Dendritic cell treated with granulocyte-macrophage colony-stimulating factor and Interleukin-4, amounts not matched to agents 40 ng/mL and 50 ng/mL, for 4 days (primary cell): ENCODE data around the gene SLA2.

Source experiments
- H3K27ac Mint-ChIP-seq: one replicate; pipeline ENCODE4 v1.8.0; 2022; ENCODE audit warnings: mild to moderate bottlenecking, mixed read lengths
- H3K27me3 Mint-ChIP-seq: one replicate; pipeline ENCODE4 v1.8.0; 2022; ENCODE audit warnings: mild to moderate bottlenecking, mixed read lengths
- H3K36me3 Mint-ChIP-seq: one replicate; pipeline ENCODE4 v1.8.0; 2022; ENCODE audit warnings: low read depth, mixed read lengths
- H3K4me1 Mint-ChIP-seq: one replicate; pipeline ENCODE4 v1.8.0; 2022; ENCODE audit warnings: low read depth, mixed read lengths
- H3K4me3 Mint-ChIP-seq: one replicate; pipeline ENCODE4 v1.8.0; 2022; ENCODE audit warnings: mild to moderate bottlenecking, moderate library complexity, mixed read lengths
- H3K9me3 Mint-ChIP-seq: one replicate; pipeline ENCODE4 v1.8.0; 2022; ENCODE audit warnings: mixed read lengths
- intact Hi-C: fragments of 100-400 bp; cut with micrococcal nuclease; formaldehyde crosslinking; loops from one replicate; pipeline ENCODE4 v1.15.0; 2022

Gene SLA2

GRCh38 chr20:36634342-36634741, 11.7 kb downstream of the SLA2 start:
- intact Hi-C loops = no loop called here
- H3K4me3 Mint-ChIP-seq = no peak overlapping the region
- no peaks in the 10 kb centered on the region for H3K36me3 Mint-ChIP-seq
- no peaks in the 10 kb centered on the region for H3K9me3 Mint-ChIP-seq
- no peak overlapping the region for H3K27ac Mint-ChIP-seq
- H3K4me1 Mint-ChIP-seq = peaks cover 15% of the 10 kb centered on the region
- no peaks in the 10 kb centered on the region for H3K27me3 Mint-ChIP-seq

DNA sequence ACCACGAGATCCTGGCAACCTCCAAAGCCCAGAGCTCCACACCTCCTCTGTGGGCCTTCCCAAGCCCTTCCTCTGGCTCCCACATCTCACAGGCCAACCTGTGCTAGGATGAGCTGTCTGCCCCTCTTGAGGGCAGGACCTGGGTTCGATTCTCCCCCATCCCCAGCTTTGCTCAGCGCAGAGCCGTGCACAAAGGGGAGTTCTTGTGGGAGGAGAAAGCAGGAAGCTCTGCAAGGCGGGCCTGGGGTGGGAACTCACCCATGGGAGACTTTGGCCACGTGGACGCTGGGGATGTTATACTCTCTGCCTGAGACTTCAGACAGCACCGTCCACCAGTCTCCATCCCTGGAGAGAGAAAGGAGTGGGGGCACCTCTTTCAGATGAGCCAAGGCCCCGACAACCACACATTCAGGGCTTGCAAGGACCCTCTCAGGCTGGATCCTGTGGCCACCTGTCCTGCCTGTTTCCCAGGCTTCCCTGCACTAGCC, 12.7 kb downstream of the SLA2 start:
- Mint-ChIP-seq H3K9me3 (no peaks in the 10 kb centered on the region), H3K27me3 (no peaks in the 10 kb centered on the region), H3K27ac (no peak overlapping the region), H3K4me3 (no peak overlapping the region), H3K4me1 (peaks cover 15% of the 10 kb centered on the region), H3K36me3 (no peaks in the 10 kb centered on the region)
- intact Hi-C loops = no loop called here

- Mint-ChIP-seq H3K27me3 (no peaks in the 10 kb centered on the region), H3K9me3 (no peaks in the 10 kb centered on the region), H3K36me3 (no peaks in the 10 kb centered on the region), H3K4me3 (no peak overlapping the region), H3K4me1 (peaks cover 15% of the 10 kb centered on the region), H3K27ac (no peak overlapping the region)
- intact Hi-C loops = no loop called here
Measured at GRCh38 chr20:36632487-36633284, 13.3 kb downstream of the SLA2 start.

GRCh38 chr20:36632147-36632486, 13.9 kb downstream of the SLA2 start:
- Mint-ChIP-seq H3K4me1 (peaks cover 15% of the 10 kb centered on the region), H3K27me3 (no peaks in the 10 kb centered on the region), H3K27ac (no peak overlapping the region), H3K4me3 (no peak overlapping the region), H3K9me3 (no peaks in the 10 kb centered on the region), H3K36me3 (no peaks in the 10 kb centered on the region)
- intact Hi-C loops = no loop called here

GRCh38 chr20:36631646-36632045, 14.3 kb downstream of the SLA2 start:
- H3K36me3 Mint-ChIP-seq = no peaks in the 10 kb centered on the region
- no peaks in the 10 kb centered on the region for H3K27me3 Mint-ChIP-seq
- intact Hi-C loops = no loop called here
- no peak overlapping the region for H3K27ac Mint-ChIP-seq
- peaks cover 15% of the 10 kb centered on the region for H3K4me1 Mint-ChIP-seq
- no peaks in the 10 kb centered on the region for H3K9me3 Mint-ChIP-seq
- H3K4me3 Mint-ChIP-seq = no peak overlapping the region

- intact Hi-C loops = no loop called here
- H3K27me3 Mint-ChIP-seq = no peaks in the 10 kb centered on the region
- H3K4me1 Mint-ChIP-seq = peaks cover 15% of the 10 kb centered on the region
- no peaks in the 10 kb centered on the region for H3K36me3 Mint-ChIP-seq
- peak overlapping the region; percentile 16 for H3K27ac Mint-ChIP-seq
- no peak overlapping the region for H3K4me3 Mint-ChIP-seq
- no peaks in the 10 kb centered on the region for H3K9me3 Mint-ChIP-seq
Measured at GRCh38 chr20:36629719-36630681, 16.0 kb downstream of the SLA2 start.

GRCh38 chr20:36628076-36628475, 17.9 kb downstream of the SLA2 start:
- H3K4me1 Mint-ChIP-seq = peaks cover 15% of the 10 kb centered on the region
- H3K36me3 Mint-ChIP-seq = no peaks in the 10 kb centered on the region
- intact Hi-C loops = no loop called here
- H3K27ac Mint-ChIP-seq = no peak overlapping the region
- no peak overlapping the region for H3K4me3 Mint-ChIP-seq
- H3K9me3 Mint-ChIP-seq = no peaks in the 10 kb centered on the region
- H3K27me3 Mint-ChIP-seq = no peaks in the 10 kb centered on the region

DNA sequence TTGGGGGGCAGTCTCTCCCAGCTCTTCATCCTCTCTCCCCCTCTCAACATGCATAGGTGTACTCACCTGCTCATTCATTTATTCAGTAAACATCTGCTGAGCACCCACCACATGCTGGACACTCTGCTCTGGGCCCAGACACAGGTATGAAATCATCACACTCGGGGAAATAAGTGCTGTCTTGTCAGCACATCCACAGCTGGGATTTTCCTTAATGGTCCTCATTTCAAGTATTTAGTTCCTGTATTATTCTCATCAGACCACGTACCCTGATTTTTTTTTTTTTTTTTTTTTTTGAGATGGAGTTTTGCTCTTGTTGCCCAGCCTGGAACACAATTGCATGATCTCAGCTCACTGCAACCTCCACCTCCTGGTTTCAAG, 21.1 kb downstream of the SLA2 start:
- H3K4me1 Mint-ChIP-seq = peaks cover 5% of the 10 kb centered on the region
- no peaks in the 10 kb centered on the region for H3K9me3 Mint-ChIP-seq
- intact Hi-C loops = no loop called here
- H3K27me3 Mint-ChIP-seq = no peaks in the 10 kb centered on the region
- H3K27ac Mint-ChIP-seq = no peak overlapping the region
- H3K36me3 Mint-ChIP-seq = no peaks in the 10 kb centered on the region
- no peak overlapping the region for H3K4me3 Mint-ChIP-seq

GRCh38 chr20:36624068-36624943, 21.7 kb downstream of the SLA2 start:
- no peaks in the 10 kb centered on the region for H3K27me3 Mint-ChIP-seq
- no peaks in the 10 kb centered on the region for H3K4me1 Mint-ChIP-seq
- H3K36me3 Mint-ChIP-seq = no peaks in the 10 kb centered on the region
- H3K4me3 Mint-ChIP-seq = no peak overlapping the region
- H3K27ac Mint-ChIP-seq = no peak overlapping the region
- H3K9me3 Mint-ChIP-seq = no peaks in the 10 kb centered on the region
- intact Hi-C loops = no loop called here

DNA sequence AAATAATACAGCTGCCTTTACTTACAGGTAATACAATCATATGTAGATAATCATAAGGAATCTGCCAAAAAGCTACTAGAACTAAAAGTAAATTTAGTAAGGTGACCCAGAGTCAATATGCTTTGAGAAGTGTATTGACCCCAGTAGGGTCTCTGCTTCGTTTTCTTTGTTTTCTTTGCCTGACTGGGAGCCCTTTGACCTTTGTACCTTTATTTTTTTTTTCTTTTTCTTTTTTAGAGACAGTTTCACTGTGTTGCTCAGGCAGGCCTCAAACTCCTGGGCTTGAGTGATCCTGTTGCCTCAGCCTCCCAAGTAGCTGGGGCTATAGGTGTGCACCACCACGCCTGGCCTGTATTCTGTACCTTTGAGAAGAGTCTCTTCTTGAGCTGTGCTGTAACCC, 22.6 kb downstream of the SLA2 start:
- H3K27me3 Mint-ChIP-seq = no peaks in the 10 kb centered on the region
- no peak overlapping the region for H3K4me3 Mint-ChIP-seq
- H3K27ac Mint-ChIP-seq = no peak overlapping the region
- H3K9me3 Mint-ChIP-seq = no peaks in the 10 kb centered on the region
- intact Hi-C loops = no loop called here
- no peaks in the 10 kb centered on the region for H3K4me1 Mint-ChIP-seq
- H3K36me3 Mint-ChIP-seq = no peaks in the 10 kb centered on the region

DNA sequence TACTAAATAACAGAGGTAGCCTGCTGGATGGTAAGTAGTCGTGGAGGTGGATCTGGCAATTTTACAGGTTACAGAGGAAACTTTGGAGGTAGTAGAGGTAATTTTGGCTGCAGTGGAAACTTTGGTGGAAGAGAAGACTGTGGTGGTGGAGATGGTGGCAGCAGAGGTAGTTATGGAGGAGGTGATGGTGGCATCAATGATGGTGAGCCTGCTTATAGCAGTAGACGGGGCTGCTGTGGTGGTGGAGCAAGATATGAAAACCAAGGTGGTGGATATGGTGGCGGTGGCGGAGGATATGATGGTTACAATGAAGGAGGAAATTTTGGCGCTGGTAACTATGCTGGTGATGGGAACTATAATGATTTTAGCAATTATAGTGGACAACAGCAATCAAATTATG, 25.1 kb downstream of the SLA2 start:
- Mint-ChIP-seq H3K4me3 (no peak overlapping the region), H3K27ac (no peak overlapping the region), H3K36me3 (no peaks in the 10 kb centered on the region), H3K9me3 (no peaks in the 10 kb centered on the region), H3K4me1 (no peaks in the 10 kb centered on the region), H3K27me3 (no peaks in the 10 kb centered on the region)
- intact Hi-C loops = no loop called here

DNA sequence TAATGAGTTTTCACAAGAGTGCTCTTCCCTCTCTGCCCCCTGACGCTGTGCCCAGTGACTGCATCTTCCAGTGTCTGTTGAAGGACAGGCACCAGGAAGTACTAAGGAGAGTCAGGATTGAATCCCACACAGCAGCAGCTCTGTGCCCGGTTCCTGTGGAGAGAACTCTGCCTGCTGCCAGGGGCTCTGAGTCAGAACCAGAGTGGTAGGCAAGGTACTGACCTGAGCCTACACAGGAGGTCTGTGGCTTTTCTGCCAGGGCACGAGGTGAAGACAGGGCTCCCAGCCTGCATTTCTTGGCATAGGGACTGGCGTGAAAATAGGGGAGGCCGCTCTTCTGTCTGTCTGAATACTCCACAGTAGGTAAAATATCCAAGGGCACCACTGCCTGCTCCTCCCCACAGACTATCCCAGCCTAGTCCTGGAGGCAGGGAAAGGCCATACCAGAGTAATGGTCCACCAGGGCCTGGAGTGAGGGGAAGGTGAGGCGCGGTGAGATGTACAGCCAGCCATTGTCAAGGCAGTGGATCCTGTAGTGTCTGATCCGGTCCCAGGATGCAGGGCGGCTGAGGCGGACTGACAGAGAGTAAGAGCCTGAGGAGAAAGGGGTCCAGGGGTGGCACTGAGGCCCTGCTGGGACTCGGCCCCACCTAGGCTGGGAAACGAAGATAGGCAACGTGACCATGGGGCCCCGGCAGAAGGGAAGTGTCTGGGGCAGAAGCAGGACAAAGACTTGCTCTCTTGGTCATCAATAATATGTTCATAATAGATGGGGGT, 31.0 kb downstream of the SLA2 start:
- no peaks in the 10 kb centered on the region for H3K27me3 Mint-ChIP-seq
- H3K9me3 Mint-ChIP-seq = no peaks in the 10 kb centered on the region
- no peak overlapping the region for H3K4me3 Mint-ChIP-seq
- intact Hi-C loops = loop anchor here (10.0 kb wide), 1 partner anchor 250 kb away; a partner anchor contains a TSS
- H3K4me1 Mint-ChIP-seq = peaks cover 6% of the 10 kb centered on the region
- H3K36me3 Mint-ChIP-seq = peaks cover 55% of the 10 kb centered on the region
- H3K27ac Mint-ChIP-seq = no peak overlapping the region

GRCh38 chr20:36613974-36614373, 32.0 kb downstream of the SLA2 start:
- peaks cover 65% of the 10 kb centered on the region for H3K36me3 Mint-ChIP-seq
- intact Hi-C loops = loop anchor here (10.0 kb wide), 1 partner anchor 251 kb away; a partner anchor contains a TSS
- no peak overlapping the region for H3K27ac Mint-ChIP-seq
- H3K9me3 Mint-ChIP-seq = no peaks in the 10 kb centered on the region
- no peaks in the 10 kb centered on the region for H3K27me3 Mint-ChIP-seq
- peaks cover 6% of the 10 kb centered on the region for H3K4me1 Mint-ChIP-seq
- no peak overlapping the region for H3K4me3 Mint-ChIP-seq
